ENCODE results near the gene FAM135A.

FAM135A gene

GRCh38 chr6:70574643-70575042 lies 161.3 kb downstream of the FAM135A start:
- Histone ChIP-seq H3K4me2 (ENCODE audit: low read length) (no peak overlapping the region), H3F3A (ENCODE audit: insufficient read depth, low read length) (no peaks in the 10 kb centered on the region), H3K4me1 (ENCODE audit: insufficient read depth, low read length, severe bottlenecking) (no peaks in the 10 kb centered on the region), H3K9me3 (ENCODE audit: low read length) (no peaks in the 10 kb centered on the region), H2AFZ (ENCODE audit: low read length) (no peak overlapping the region), H3K79me2 (ENCODE audit: insufficient read depth, low read length) (no peaks in the 10 kb centered on the region), H4K20me1 (ENCODE audit: insufficient read depth, low read length) (no peaks in the 10 kb centered on the region), H3K27ac (ENCODE audit: low read depth, low read length, poor library complexity, severe bottlenecking) (no peak overlapping the region), H3K36me3 (ENCODE audit: insufficient read depth, low read length) (peaks cover 10% of the 10 kb centered on the region), H3K4me3 (ENCODE audit: low read depth, low read length, poor library complexity, severe bottlenecking) (no peak overlapping the region), H3K9ac (ENCODE audit: low read length) (no peak overlapping the region), H3K27me3 (ENCODE audit: insufficient read depth, low read length) (no peaks in the 10 kb centered on the region), H3K9me2 (ENCODE audit: low read depth, low read length) (no peaks in the 10 kb centered on the region)
- TF ChIP-seq EZH2 (IDR thresholded peaks at IDR 0.05; ENCODE audit: borderline replicate concordance, low read length) = no peak
- no peak for TF ChIP-seq CTCF (IDR thresholded peaks at IDR 0.05; ENCODE audit: low read length)

- Histone ChIP-seq H3K27ac (ENCODE audit: low read depth, low read length, poor library complexity, severe bottlenecking) (no peak overlapping the region), H3K4me3 (ENCODE audit: low read depth, low read length, poor library complexity, severe bottlenecking) (no peak overlapping the region), H3F3A (ENCODE audit: insufficient read depth, low read length) (no peaks in the 10 kb centered on the region), H3K9me2 (ENCODE audit: low read depth, low read length) (no peaks in the 10 kb centered on the region), H3K4me1 (ENCODE audit: insufficient read depth, low read length, severe bottlenecking) (no peaks in the 10 kb centered on the region), H4K20me1 (ENCODE audit: insufficient read depth, low read length) (no peaks in the 10 kb centered on the region), H3K79me2 (ENCODE audit: insufficient read depth, low read length) (no peaks in the 10 kb centered on the region), H3K4me2 (ENCODE audit: low read length) (no peak overlapping the region), H3K27me3 (ENCODE audit: insufficient read depth, low read length) (no peaks in the 10 kb centered on the region), H3K9ac (ENCODE audit: low read length) (no peak overlapping the region), H3K36me3 (ENCODE audit: insufficient read depth, low read length) (peaks cover 11% of the 10 kb centered on the region; the same call in 1 of the 2 replicates), H3K9me3 (ENCODE audit: low read length) (no peaks in the 10 kb centered on the region), H2AFZ (ENCODE audit: low read length) (no peak overlapping the region)
- no peak for TF ChIP-seq CTCF (IDR thresholded peaks at IDR 0.05; ENCODE audit: low read length)
- TF ChIP-seq EZH2 (IDR thresholded peaks at IDR 0.05; ENCODE audit: borderline replicate concordance, low read length) = no peak
These were observed 162.7 kb downstream of the FAM135A start for GRCh38 chr6:70575899-70576495.

- H3K9ac ChIP-seq (ENCODE audit: low read length) = no peak overlapping the region
These were observed 172.8 kb downstream of the FAM135A start for GRCh38 chr6:70586114-70586513.

More at GRCh38 chr6:70586114-70586513, 172.8 kb downstream of the FAM135A start:
- H3K4me2 ChIP-seq (ENCODE audit: low read length) = no peak overlapping the region
- H3K4me1 ChIP-seq (ENCODE audit: insufficient read depth, low read length, severe bottlenecking) = no peaks in the 10 kb centered on the region
- no peaks in the 10 kb centered on the region for H3K27me3 ChIP-seq (ENCODE audit: insufficient read depth, low read length)
- TF ChIP-seq EZH2 (IDR thresholded peaks at IDR 0.05; ENCODE audit: borderline replicate concordance, low read length) (no peak), CTCF (IDR thresholded peaks at IDR 0.05; ENCODE audit: low read length) (no peak)
- no peaks in the 10 kb centered on the region for H3F3A ChIP-seq (ENCODE audit: insufficient read depth, low read length)
- H3K27ac ChIP-seq (ENCODE audit: low read depth, low read length, poor library complexity, severe bottlenecking) = no peak overlapping the region
- peaks cover 33% of the 10 kb centered on the region for H3K36me3 ChIP-seq (ENCODE audit: insufficient read depth, low read length)
- H3K9me3 ChIP-seq (ENCODE audit: low read length) = no peaks in the 10 kb centered on the region
- no peaks in the 10 kb centered on the region for H4K20me1 ChIP-seq (ENCODE audit: insufficient read depth, low read length)
- H3K4me3 ChIP-seq (ENCODE audit: low read depth, low read length, poor library complexity, severe bottlenecking) = no peak overlapping the region
- no peak overlapping the region for H2AFZ ChIP-seq (ENCODE audit: low read length)
- no peaks in the 10 kb centered on the region for H3K79me2 ChIP-seq (ENCODE audit: insufficient read depth, low read length)
- no peaks in the 10 kb centered on the region for H3K9me2 ChIP-seq (ENCODE audit: low read depth, low read length)

Measured in OCI-LY1 (cell line).